GM23338 (cell line): ENCODE data around the gene PIEZO2.

Experiments used
- CREB1 ChIP-seq: fragments of 250-450 bp; sonication (Bioruptor Pico); IDR thresholded peaks from 2 replicates; pipeline ENCODE4 v1.5.0; 2020; ENCODE audit warnings: low read depth, mild to moderate bottlenecking, moderate library complexity
- CTCF ChIP-seq, 2 experiments: fragments of 200-600 bp in 1 of 2; sonication (generic) in 1 of 2; conservative IDR thresholded peaks; 2 replicates each; pipeline versions ENCODE4 v1.5.1 to v1.6.1; 2016 to 2017; ENCODE audit warnings: antibody characterized with exemption in 2 of 2, low read depth in 2 of 2, mild to moderate bottlenecking in 2 of 2, moderate library complexity in 1 of 2
- EZH2 ChIP-seq: fragments of 200-600 bp; sonication (generic); IDR thresholded peaks from one replicate; pipeline ENCODE4 v1.8.0; 2017; ENCODE audit warnings: antibody characterized with exemption, mild to moderate bottlenecking, low read depth; ENCODE audit not compliant: unreplicated experiment
- EZH2phosphoT487 ChIP-seq: fragments of 200-600 bp; sonication (generic); IDR thresholded peaks from one replicate; pipeline ENCODE4 v1.8.1; 2018; ENCODE audit warnings: antibody characterized with exemption; ENCODE audit not compliant: unreplicated experiment
- POLR2AphosphoS5 ChIP-seq: IDR thresholded peaks from 2 replicates; pipeline ENCODE4 v1.6.1; 2016; ENCODE audit warnings: antibody characterized with exemption, low read depth
- REST ChIP-seq: IDR thresholded peaks from one replicate; pipeline ENCODE4 v1.6.1; 2018; ENCODE audit warnings: antibody characterized with exemption; ENCODE audit not compliant: unreplicated experiment
- TF ChIP-seq, protein P1 (sequence below): fragments of 250-450 bp; sonication (Bioruptor Pico); IDR thresholded peaks from 2 replicates; pipeline ENCODE4 v1.5.0; 2020; ENCODE audit warnings: mild to moderate bottlenecking, moderate library complexity

GRCh38 chr18:11160313-11160712 lies 10.9 kb upstream of the PIEZO2 start:
- no peak for TF ChIP-seq CTCF (conservative IDR thresholded peaks at IDR 0.05; ENCODE audit: low read depth in 2 of 2)
- no peak for TF ChIP-seq POLR2AphosphoS5
- no peak for TF ChIP-seq REST
- no peak for TF ChIP-seq EZH2
- TF ChIP-seq CREB1: no peak
- TF ChIP-seq, protein P1, sequence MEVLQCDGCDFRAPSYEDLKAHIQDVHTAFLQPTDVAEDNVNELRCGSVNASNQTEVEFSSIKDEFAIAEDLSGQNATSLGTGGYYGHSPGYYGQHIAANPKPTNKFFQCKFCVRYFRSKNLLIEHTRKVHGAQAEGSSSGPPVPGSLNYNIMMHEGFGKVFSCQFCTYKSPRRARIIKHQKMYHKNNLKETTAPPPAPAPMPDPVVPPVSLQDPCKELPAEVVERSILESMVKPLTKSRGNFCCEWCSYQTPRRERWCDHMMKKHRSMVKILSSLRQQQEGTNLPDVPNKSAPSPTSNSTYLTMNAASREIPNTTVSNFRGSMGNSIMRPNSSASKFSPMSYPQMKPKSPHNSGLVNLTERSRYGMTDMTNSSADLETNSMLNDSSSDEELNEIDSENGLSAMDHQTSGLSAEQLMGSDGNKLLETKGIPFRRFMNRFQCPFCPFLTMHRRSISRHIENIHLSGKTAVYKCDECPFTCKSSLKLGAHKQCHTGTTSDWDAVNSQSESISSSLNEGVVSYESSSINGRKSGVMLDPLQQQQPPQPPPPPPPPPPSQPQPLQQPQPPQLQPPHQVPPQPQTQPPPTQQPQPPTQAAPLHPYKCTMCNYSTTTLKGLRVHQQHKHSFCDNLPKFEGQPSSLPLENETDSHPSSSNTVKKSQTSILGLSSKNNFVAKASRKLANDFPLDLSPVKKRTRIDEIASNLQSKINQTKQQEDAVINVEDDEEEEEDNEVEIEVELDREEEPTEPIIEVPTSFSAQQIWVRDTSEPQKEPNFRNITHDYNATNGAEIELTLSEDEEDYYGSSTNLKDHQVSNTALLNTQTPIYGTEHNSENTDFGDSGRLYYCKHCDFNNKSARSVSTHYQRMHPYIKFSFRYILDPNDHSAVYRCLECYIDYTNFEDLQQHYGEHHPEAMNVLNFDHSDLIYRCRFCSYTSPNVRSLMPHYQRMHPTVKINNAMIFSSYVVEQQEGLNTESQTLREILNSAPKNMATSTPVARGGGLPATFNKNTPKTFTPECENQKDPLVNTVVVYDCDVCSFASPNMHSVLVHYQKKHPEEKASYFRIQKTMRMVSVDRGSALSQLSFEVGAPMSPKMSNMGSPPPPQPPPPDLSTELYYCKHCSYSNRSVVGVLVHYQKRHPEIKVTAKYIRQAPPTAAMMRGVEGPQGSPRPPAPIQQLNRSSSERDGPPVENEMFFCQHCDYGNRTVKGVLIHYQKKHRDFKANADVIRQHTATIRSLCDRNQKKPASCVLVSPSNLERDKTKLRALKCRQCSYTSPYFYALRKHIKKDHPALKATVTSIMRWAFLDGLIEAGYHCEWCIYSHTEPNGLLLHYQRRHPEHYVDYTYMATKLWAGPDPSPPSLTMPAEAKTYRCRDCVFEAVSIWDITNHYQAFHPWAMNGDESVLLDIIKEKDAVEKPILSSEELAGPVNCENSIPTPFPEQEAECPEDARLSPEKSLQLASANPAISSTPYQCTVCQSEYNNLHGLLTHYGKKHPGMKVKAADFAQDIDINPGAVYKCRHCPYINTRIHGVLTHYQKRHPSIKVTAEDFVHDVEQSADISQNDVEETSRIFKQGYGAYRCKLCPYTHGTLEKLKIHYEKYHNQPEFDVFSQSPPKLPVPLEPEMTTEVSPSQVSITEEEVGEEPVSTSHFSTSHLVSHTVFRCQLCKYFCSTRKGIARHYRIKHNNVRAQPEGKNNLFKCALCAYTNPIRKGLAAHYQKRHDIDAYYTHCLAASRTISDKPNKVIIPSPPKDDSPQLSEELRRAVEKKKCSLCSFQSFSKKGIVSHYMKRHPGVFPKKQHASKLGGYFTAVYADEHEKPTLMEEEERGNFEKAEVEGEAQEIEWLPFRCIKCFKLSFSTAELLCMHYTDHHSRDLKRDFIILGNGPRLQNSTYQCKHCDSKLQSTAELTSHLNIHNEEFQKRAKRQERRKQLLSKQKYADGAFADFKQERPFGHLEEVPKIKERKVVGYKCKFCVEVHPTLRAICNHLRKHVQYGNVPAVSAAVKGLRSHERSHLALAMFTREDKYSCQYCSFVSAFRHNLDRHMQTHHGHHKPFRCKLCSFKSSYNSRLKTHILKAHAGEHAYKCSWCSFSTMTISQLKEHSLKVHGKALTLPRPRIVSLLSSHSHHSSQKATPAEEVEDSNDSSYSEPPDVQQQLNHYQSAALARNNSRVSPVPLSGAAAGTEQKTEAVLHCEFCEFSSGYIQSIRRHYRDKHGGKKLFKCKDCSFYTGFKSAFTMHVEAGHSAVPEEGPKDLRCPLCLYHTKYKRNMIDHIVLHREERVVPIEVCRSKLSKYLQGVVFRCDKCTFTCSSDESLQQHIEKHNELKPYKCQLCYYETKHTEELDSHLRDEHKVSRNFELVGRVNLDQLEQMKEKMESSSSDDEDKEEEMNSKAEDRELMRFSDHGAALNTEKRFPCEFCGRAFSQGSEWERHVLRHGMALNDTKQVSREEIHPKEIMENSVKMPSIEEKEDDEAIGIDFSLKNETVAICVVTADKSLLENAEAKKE (CRISPR knock-in tag): no peak
- no peak for TF ChIP-seq EZH2phosphoT487
